K562 (cell line): Measurements from ENCODE around the gene NUAK1.

Source experiments
- BRD4 ChIP-seq: fragments of 200-600 bp; sonication (generic); IDR thresholded peaks from 2 replicates; pipeline ENCODE4 v1.6.1; 2017; ENCODE audit warnings: inconsistent platforms
- CTCF ChIP-seq, 3 experiments: IDR thresholded peaks in 2 of 3; conservative IDR thresholded peaks in 1 of 3; 2 replicates each; pipeline ENCODE4 v1.5.1; 2011 to 2012; ENCODE audit warnings: low read length in 3 of 3, mild to moderate bottlenecking in 3 of 3, control low read depth in 2 of 3, improper control_type of control experiment in 1 of 3, inconsistent platforms in 1 of 3, low read depth in 1 of 3, mixed read lengths in 1 of 3, moderate library complexity in 1 of 3; ENCODE audit not compliant: insufficient read depth in 2 of 3
- NR1H2 ChIP-seq: sonication (generic); formaldehyde crosslinking; IDR thresholded peaks from 2 replicates; pipeline ENCODE4 v1.4.0; 2020; ENCODE audit warnings: mild to moderate bottlenecking, missing genetic modification reagents
- PHF20 ChIP-seq: fragments of 450-650 bp; IDR thresholded peaks from 2 replicates; pipeline ENCODE4 v1.6.1; 2018; ENCODE audit not compliant: partially characterized antibody
- PRMT5 ChIP-seq: sonication (generic); formaldehyde crosslinking; IDR thresholded peaks from 2 replicates; pipeline ENCODE4 v1.5.0; 2020; ENCODE audit warnings: missing genetic modification reagents
- TCF7 ChIP-seq: sonication (generic); IDR thresholded peaks from 2 replicates; pipeline ENCODE4 v1.6.1; 2016; ENCODE audit warnings: antibody characterized with exemption, borderline replicate concordance
- ZNF184 ChIP-seq: sonication (generic); formaldehyde crosslinking; IDR thresholded peaks from 2 replicates; pipeline ENCODE4 v1.5.0; 2020; ENCODE audit warnings: missing genetic modification reagents

- TF ChIP-seq PRMT5 (CRISPR knock-in tag) (no peak), CTCF (IDR thresholded peaks at IDR 0.05 in 2 of 3, conservative IDR thresholded peaks at IDR 0.05 in 1 of 3; ENCODE audit: insufficient read depth in 2 of 3, low read depth in 1 of 3, low read length in 3 of 3) (no peak), PHF20 (no peak), BRD4 (no peak), TCF7 (no peak), ZNF184 (CRISPR knock-in tag) (no peak), NR1H2 (CRISPR knock-in tag) (no peak)
These were observed 30.4 kb downstream of the NUAK1 start for GRCh38 chr12:106108185-106108835.
